ENCODE data around the gene EAF1.

DNA sequence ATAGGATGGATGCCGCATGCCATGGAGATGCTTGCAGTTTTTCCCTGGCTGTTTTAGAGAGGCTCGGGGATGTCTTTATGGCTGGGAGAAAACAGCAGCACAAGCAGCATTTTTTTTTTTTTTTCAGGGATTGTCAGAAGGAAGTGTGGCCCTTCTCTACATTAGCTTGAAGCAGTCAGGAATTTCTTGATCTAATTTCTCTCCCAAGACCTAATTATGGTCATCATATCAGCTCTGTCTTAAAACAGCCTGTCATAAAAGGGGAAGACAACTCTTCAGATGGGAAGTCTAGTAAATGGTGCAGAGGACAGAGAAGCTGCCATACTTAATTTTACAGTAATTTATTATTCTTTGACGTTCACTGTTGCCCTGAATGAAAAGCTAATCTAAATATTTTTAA is 44.5 kb downstream of the EAF1 start:
- no peak for TF ChIP-seq ZNF2 (tag by site-specific recombination; IDR thresholded peaks at IDR 0.05)
- TF ChIP-seq, protein P1, sequence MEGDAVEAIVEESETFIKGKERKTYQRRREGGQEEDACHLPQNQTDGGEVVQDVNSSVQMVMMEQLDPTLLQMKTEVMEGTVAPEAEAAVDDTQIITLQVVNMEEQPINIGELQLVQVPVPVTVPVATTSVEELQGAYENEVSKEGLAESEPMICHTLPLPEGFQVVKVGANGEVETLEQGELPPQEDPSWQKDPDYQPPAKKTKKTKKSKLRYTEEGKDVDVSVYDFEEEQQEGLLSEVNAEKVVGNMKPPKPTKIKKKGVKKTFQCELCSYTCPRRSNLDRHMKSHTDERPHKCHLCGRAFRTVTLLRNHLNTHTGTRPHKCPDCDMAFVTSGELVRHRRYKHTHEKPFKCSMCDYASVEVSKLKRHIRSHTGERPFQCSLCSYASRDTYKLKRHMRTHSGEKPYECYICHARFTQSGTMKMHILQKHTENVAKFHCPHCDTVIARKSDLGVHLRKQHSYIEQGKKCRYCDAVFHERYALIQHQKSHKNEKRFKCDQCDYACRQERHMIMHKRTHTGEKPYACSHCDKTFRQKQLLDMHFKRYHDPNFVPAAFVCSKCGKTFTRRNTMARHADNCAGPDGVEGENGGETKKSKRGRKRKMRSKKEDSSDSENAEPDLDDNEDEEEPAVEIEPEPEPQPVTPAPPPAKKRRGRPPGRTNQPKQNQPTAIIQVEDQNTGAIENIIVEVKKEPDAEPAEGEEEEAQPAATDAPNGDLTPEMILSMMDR (tag by site-specific recombination; IDR thresholded peaks at IDR 0.05): no peak
- TF ChIP-seq ZBTB21 (tag by site-specific recombination; IDR thresholded peaks at IDR 0.05): no peak
- TF ChIP-seq HOXD13 (CRISPR knock-in tag; IDR thresholded peaks at IDR 0.05; ENCODE audit: borderline replicate concordance): no peak
- TF ChIP-seq, protein P2, sequence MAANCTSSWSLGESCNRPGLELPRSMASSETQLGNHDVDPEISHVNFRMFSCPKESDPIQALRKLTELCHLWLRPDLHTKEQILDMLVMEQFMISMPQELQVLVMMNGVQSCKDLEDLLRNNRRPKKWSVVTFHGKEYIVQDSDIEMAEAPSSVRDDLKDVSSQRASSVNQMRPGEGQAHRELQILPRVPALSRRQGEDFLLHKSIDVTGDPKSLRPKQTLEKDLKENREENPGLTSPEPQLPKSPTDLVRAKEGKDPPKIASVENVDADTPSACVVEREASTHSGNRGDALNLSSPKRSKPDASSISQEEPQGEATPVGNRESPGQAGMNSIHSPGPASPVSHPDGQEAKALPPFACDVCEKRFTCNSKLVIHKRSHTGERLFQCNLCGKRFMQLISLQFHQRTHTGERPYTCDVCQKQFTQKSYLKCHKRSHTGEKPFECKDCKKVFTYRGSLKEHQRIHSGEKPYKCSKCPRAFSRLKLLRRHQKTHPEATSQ (tag by site-specific recombination; IDR thresholded peaks at IDR 0.05): no peak
- TF ChIP-seq ZNF660 (tag by site-specific recombination; IDR thresholded peaks at IDR 0.05): no peak
- no peak for TF ChIP-seq EGR2 (tag by site-specific recombination; IDR thresholded peaks at IDR 0.05; ENCODE audit: low read depth)
- no peak for TF ChIP-seq YY1 (tag by site-specific recombination; IDR thresholded peaks at IDR 0.05)
- TF ChIP-seq ZNF580 (tag by site-specific recombination; IDR thresholded peaks at IDR 0.05): no peak
- no peak for TF ChIP-seq REST (tag by site-specific recombination; IDR thresholded peaks at IDR 0.05)
- TF ChIP-seq, protein P3, sequence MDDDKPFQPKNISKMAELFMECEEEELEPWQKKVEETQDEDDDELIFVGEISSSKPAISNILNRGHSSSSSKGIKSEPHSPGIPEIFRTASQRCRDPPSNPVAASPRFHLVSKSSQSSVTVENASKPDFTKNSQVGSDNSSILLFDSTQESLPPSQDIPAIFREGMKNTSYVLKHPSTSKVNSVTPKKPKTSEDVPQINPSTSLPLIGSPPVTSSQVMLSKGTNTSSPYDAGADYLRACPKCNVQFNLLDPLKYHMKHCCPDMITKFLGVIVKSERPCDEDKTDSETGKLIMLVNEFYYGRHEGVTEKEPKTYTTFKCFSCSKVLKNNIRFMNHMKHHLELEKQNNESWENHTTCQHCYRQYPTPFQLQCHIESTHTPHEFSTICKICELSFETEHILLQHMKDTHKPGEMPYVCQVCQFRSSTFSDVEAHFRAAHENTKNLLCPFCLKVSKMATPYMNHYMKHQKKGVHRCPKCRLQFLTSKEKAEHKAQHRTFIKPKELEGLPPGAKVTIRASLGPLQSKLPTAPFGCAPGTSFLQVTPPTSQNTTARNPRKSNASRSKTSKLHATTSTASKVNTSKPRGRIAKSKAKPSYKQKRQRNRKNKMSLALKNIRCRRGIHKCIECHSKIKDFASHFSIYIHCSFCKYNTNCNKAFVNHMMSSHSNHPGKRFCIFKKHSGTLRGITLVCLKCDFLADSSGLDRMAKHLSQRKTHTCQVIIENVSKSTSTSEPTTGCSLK (tag by site-specific recombination; IDR thresholded peaks at IDR 0.05): no peak
